Measurements from ENCODE around the gene SASH1. TPM values are rescaled to one million over a fixed set of nuclear protein-coding genes. Genes with fewer than 3 reads are reported as not detected.

Gene SASH1
- total and polyA plus RNA-seq, 2 donors (not counting 3 experiments of a cell fraction or from before 2014, with no cell fraction given), result 18.5 to 103 TPM

DNA sequence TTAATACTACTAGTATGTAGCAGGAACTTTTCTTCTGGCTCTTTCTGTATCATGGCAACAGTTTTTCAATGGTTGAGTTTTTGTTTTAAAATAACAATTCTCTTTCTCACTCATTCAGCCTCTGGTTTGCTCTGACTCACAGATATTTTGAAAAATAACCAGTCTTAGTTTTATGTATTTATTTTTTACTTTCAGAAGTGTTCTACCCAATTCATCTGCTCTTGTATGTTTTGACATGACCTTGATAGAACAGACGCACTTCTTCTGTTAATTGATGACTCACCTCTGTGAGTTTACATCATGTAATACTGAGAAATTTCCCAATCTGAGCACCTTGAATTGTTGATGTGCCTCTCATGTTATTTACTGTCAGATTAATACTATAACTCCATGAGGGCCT is 178.9 kb downstream of the SASH1 start:
- Histone ChIP-seq H3K9me3 (replicated peaks; ENCODE audit: control insufficient read depth, insufficient read depth, low read length) (no peaks in the 10 kb centered on the region), H3K9ac (replicated peaks; ENCODE audit: extremely low read depth, insufficient read depth, low read length) (no peak overlapping the region), H3K4me2 (ENCODE audit: insufficient read depth, low read length) (no peak overlapping the region), H3K27ac (ENCODE audit: insufficient read depth, low read depth, low read length) (no peak overlapping the region), H3K79me2 (ENCODE audit: control insufficient read depth, insufficient read depth, low read length) (peaks cover 29% of the 10 kb centered on the region), H3K27me3 (ENCODE audit: control insufficient read depth in 2 of 2, insufficient read depth in 2 of 2, low read length in 2 of 2) (no peaks in the 10 kb centered on the region), H2AFZ (ENCODE audit: low read depth, low read length) (no peak overlapping the region), H3K4me3 (replicated peaks in 1 of 3; ENCODE audit: insufficient read depth in 1 of 3, low read depth in 1 of 3, low read length in 3 of 3) (no peak overlapping the region), H4K20me1 (replicated peaks; ENCODE audit: control insufficient read depth, extremely low read depth, insufficient read depth, low read length) (no peaks in the 10 kb centered on the region), H3K4me1 (ENCODE audit: control insufficient read depth, extremely low read depth, insufficient read depth, low read length) (peaks cover 14% of the 10 kb centered on the region), H3K36me3 (ENCODE audit: control insufficient read depth in 2 of 2, extremely low read depth in 1 of 2, insufficient read depth in 2 of 2, low read length in 2 of 2) (peaks cover 26 to 32% of the 10 kb centered on the region in 2 experiments), H3K9me1 (replicated peaks; ENCODE audit: control insufficient read depth, extremely low read depth, insufficient read depth, low read length) (no peaks in the 10 kb centered on the region)
- TF ChIP-seq POLR2AphosphoS5 (IDR thresholded peaks at IDR 0.05; ENCODE audit: insufficient read depth, low read depth, low read length), result no peak
- TF ChIP-seq, protein P1, sequence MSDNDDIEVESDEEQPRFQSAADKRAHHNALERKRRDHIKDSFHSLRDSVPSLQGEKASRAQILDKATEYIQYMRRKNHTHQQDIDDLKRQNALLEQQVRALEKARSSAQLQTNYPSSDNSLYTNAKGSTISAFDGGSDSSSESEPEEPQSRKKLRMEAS (IDR thresholded peaks at IDR 0.05; ENCODE audit: insufficient read depth, insufficient read length), result no peak
- TF ChIP-seq, protein P2, sequence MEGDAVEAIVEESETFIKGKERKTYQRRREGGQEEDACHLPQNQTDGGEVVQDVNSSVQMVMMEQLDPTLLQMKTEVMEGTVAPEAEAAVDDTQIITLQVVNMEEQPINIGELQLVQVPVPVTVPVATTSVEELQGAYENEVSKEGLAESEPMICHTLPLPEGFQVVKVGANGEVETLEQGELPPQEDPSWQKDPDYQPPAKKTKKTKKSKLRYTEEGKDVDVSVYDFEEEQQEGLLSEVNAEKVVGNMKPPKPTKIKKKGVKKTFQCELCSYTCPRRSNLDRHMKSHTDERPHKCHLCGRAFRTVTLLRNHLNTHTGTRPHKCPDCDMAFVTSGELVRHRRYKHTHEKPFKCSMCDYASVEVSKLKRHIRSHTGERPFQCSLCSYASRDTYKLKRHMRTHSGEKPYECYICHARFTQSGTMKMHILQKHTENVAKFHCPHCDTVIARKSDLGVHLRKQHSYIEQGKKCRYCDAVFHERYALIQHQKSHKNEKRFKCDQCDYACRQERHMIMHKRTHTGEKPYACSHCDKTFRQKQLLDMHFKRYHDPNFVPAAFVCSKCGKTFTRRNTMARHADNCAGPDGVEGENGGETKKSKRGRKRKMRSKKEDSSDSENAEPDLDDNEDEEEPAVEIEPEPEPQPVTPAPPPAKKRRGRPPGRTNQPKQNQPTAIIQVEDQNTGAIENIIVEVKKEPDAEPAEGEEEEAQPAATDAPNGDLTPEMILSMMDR (IDR thresholded peaks at IDR 0.05; ENCODE audit: extremely low read depth in 1 of 2, insufficient read depth in 1 of 2, low read depth in 1 of 2, low read length in 2 of 2), result no peak
- no peak for TF ChIP-seq POLR2A (IDR thresholded peaks at IDR 0.05; ENCODE audit: low read depth, low read length)
- TF ChIP-seq MYC (IDR thresholded peaks at IDR 0.05; ENCODE audit: low read depth, low read length), result no peak
- no peak for TF ChIP-seq GATA2 (IDR thresholded peaks at IDR 0.05; ENCODE audit: insufficient read depth, insufficient read length, low read depth, low read length)
- TF ChIP-seq FOS (IDR thresholded peaks at IDR 0.05; ENCODE audit: borderline replicate concordance, insufficient read depth, low read length), result peak; percentile 11
- peak; percentile 51 for TF ChIP-seq JUN (IDR thresholded peaks at IDR 0.05; ENCODE audit: borderline replicate concordance, insufficient read depth, insufficient read length, low read depth)
- no peak for TF ChIP-seq EZH2 (IDR thresholded peaks at IDR 0.05; ENCODE audit: borderline replicate concordance, low read depth, low read length, severe bottlenecking)
- dilution Hi-C loops (cut with MboI; ENCODE audit: extremely low pct_ligation_motif_present, low sequenced_read_pairs) (no loop called here), intact Hi-C loops (cut with micrococcal nuclease) (loop anchor here (5.0 kb wide), 1 partner anchor 1014 kb away; the partner anchor contains the start of gene SAMD5)
- ChIA-PET CTCF (no interaction called here), POLR2A (no interaction called here)
- BruUV-seq (replicated peaks), result no TSS peak
- FAIRE-seq (no peak), DNase-seq (ENCODE audit: low read depth, low spot score) (no peak)

All from endothelial cell of umbilical vein (primary cell).